ENCODE data around the gene ACACA. TPM values are rescaled to one million over a fixed set of nuclear protein-coding genes. Genes with fewer than 3 reads are reported as not detected.

Gene ACACA
- polyA plus RNA-seq, 1 experiment, result 26.9 TPM

DNA sequence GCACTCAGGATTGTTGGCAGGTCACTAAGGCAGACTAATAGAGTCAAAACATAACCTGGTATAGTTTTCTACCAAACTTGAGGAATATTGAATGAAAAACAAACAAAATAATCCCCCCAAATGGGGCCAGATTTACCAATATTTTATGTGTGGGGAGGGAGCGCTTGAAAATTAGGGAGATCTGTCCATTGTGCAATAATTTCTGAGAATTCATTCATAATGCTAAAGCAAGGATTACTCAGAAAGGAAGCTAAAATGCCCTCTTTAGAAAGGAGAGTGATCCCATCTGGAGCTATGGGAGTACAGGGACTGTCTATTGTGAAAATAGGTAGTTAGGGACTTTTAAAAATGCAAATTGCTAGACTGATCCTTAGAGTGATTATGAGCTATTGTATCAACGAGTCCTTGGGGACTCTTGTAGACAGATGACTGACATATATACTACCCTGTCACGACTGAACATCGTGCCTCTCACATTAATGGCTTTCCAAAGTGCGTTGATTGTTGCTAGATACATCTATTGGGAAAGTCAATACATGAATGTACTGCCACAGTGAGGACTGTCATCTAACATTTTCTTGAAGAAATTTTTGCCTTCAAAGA, 264.2 kb downstream of the ACACA start:
- TF ChIP-seq, protein P1, sequence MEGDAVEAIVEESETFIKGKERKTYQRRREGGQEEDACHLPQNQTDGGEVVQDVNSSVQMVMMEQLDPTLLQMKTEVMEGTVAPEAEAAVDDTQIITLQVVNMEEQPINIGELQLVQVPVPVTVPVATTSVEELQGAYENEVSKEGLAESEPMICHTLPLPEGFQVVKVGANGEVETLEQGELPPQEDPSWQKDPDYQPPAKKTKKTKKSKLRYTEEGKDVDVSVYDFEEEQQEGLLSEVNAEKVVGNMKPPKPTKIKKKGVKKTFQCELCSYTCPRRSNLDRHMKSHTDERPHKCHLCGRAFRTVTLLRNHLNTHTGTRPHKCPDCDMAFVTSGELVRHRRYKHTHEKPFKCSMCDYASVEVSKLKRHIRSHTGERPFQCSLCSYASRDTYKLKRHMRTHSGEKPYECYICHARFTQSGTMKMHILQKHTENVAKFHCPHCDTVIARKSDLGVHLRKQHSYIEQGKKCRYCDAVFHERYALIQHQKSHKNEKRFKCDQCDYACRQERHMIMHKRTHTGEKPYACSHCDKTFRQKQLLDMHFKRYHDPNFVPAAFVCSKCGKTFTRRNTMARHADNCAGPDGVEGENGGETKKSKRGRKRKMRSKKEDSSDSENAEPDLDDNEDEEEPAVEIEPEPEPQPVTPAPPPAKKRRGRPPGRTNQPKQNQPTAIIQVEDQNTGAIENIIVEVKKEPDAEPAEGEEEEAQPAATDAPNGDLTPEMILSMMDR (IDR thresholded peaks at IDR 0.05; ENCODE audit: insufficient read depth, low read depth, low read length), result no peak
- no peak for DNase-seq (ENCODE audit: low read depth)
- 0 out of 2 replicates have a peak, but pooled peaks cover 2% of the 10 kb centered on the region for H3K36me3 ChIP-seq (ENCODE audit: control insufficient read depth, insufficient read depth, low read length)
- no peak overlapping the region for H3K4me3 ChIP-seq (ENCODE audit: low read depth, low read length)
- no peaks in the 10 kb centered on the region for H3K27me3 ChIP-seq (ENCODE audit: control insufficient read depth, insufficient read depth, low read length)
- CTCF ChIA-PET, result no interaction called here
- POLR2A ChIA-PET, result no interaction called here

DNA sequence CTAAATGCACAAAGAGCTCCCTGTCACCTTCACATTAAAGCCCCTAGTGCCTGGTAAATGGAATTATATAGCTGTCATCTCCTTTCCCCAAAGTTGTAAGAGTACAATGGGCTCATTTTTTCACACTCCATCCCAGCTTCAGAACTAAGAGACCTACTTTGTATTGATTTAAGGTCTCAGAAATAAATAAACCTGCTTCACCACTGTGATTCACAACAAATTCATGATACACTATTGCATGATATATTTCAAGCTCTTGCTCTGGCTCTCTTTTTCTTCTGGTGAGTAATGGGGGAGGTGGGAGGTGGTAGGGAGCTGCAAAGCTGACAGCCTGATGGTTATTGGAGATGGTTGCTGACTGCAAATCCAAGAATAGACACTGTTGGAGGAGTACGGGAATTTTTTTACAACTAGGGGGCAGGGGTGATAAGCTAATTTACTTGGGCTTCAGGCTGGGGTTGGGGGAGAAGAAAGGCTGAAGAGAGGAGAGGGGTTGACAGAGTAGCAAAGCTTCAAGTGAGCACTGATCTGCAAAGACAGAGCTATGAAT, 268.0 kb downstream of the ACACA start:
- no peaks in the 10 kb centered on the region for H3K27me3 ChIP-seq (ENCODE audit: control insufficient read depth, insufficient read depth, low read length)
- no peak overlapping the region for H3K4me3 ChIP-seq (ENCODE audit: low read depth, low read length)
- DNase-seq (ENCODE audit: low read depth), result no peak
- 0 out of 2 replicates have a peak, but pooled peaks cover 2% of the 10 kb centered on the region for H3K36me3 ChIP-seq (ENCODE audit: control insufficient read depth, insufficient read depth, low read length)
- TF ChIP-seq, protein P1 (IDR thresholded peaks at IDR 0.05; ENCODE audit: insufficient read depth, low read depth, low read length), result no peak
- ChIA-PET POLR2A (no interaction called here), CTCF (interaction anchor here (0.5 to 1.6 kb wide), 5 partner anchors 9 to 101 kb away, joined by 3 to 8 read pairs (median 4); no protein-coding TSS in a partner anchor)

DNA sequence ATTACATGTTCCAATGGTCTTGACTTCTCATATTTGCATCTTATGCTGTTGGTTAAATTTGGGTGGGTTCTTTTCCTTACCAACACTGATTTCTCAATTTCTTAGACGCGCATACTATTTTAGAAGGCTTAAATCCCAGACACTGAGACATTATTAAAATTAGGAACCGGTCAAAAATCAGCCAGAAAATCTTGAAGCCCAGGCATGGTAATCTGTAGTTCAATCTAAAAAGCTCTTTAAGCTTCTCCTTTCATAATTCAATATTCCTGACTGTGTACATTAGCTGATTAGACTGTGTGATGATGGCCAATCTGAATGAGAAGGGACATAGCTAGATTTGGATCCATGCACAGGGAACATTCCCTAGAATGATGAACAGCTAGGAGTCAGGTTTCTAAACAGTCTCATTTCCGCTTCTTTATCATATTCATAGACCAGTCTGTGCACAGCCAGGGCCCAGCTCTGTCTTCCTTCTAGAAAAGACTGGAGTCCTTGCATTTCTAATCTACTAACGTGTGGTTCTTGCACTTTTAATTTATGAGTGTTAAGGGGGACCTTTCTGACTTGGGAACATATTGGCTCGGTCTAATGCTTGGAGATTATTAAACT, 268.6 kb downstream of the ACACA start:
- 0 out of 2 replicates have a peak, but pooled peaks cover 2% of the 10 kb centered on the region for H3K36me3 ChIP-seq (ENCODE audit: control insufficient read depth, insufficient read depth, low read length)
- H3K27me3 ChIP-seq (ENCODE audit: control insufficient read depth, insufficient read depth, low read length), result no peaks in the 10 kb centered on the region
- TF ChIP-seq, protein P1 (IDR thresholded peaks at IDR 0.05; ENCODE audit: insufficient read depth, low read depth, low read length), result no peak
- DNase-seq (ENCODE audit: low read depth), result no peak
- no peak overlapping the region for H3K4me3 ChIP-seq (ENCODE audit: low read depth, low read length)
- ChIA-PET POLR2A (no interaction called here), CTCF (interaction anchor here (0.5 to 1.6 kb wide), 5 partner anchors 10 to 102 kb away, joined by 3 to 8 read pairs (median 4); no protein-coding TSS in a partner anchor)

DNA sequence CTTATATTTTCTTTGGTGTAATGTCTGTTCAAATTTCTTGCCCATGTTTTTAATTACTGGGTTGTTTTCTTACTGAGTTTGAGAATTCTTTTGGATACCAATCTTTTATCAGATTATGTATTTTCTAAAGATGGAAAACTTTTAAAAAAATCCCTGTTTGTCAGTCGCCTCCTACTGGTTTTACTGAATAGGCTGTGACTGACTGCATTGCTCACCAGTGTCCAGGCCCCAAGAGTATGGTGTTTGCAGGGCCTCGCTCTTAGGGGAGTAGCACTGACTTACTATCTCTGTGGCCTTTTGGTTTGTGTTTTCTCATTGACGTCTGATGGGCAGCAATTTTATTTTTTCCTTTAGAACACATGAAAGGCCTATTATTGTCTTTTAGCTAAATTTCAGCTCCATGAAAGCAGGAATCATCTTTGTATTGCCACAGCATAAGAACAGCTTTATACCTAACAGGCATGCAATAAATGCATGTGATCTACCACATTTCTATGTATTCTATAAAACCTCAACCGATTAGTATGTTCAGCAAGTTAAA, 269.5 kb downstream of the ACACA start:
- POLR2A ChIA-PET, result no interaction called here
- CTCF ChIA-PET, result interaction anchor here (0.7 kb wide), 1 partner anchor 33 kb away, joined by 3 read pairs; no protein-coding TSS in a partner anchor

More for the DNA sequence above, 269.5 kb downstream of the ACACA start:
- no peak for DNase-seq (ENCODE audit: low read depth)
- no peaks in the 10 kb centered on the region for H3K27me3 ChIP-seq (ENCODE audit: control insufficient read depth, insufficient read depth, low read length)
- H3K36me3 ChIP-seq (ENCODE audit: control insufficient read depth, insufficient read depth, low read length), result 0 out of 2 replicates have a peak, but pooled peaks cover 2% of the 10 kb centered on the region
- H3K4me3 ChIP-seq (ENCODE audit: low read depth, low read length), result no peak overlapping the region
- TF ChIP-seq, protein P1 (IDR thresholded peaks at IDR 0.05; ENCODE audit: insufficient read depth, low read depth, low read length), result no peak

Measured in BJ (cell line).